ENCODE results near the gene RPS24.
"Not testable (repeated sequence)": the region's sequence is repeated elsewhere in the genome, so short reads cannot be mapped to it uniquely, and the experiment has no call there.

Gene RPS24

DNA sequence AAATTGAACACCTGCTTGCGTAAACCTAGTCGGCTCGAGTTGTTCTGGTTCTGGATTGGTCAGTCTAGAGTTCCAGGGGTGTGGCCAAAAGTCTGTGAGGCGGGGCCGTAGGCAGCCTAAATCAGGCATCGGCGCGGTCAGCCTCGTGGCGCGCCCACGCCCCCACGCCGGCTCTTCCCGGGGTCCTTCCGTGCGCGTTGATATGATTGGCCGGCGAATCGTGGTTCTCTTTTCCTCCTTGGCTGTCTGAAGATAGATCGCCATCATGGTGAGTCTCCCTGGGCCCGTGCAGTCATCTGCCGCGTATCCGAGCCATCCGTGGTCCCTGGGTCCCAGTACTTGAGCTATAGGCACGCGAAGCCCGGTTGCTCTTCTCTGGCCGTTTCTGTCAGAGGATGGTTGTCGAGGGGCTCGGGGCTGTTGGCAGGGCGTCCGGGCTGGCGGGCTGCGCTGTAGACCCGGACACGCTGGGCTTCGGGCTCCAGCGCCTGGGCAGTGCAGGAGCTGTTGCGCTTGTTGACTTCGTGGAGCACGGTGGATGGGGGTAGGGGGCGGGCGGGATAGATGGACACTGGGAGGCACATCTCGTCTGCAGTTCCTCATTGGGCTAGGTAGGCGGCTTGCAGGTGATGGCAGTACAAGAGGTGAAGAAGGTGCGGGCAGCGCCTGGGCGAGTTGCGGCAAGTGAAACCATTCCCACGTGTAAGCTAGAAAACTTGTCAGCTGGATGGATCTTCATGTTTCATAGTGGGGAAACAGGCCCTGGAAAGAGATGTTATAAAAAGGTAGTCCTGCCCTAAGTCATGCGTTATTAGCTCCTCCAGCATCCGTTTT, at the start of gene RPS24:
TSS of gene RPS24 (plus strand) at position 227 of the 834 bp plus-strand sequence. CDS start at position 266, 39 bp downstream.
- DNase-seq (ENCODE audit: low read depth): peak; percentile 91

DNA sequence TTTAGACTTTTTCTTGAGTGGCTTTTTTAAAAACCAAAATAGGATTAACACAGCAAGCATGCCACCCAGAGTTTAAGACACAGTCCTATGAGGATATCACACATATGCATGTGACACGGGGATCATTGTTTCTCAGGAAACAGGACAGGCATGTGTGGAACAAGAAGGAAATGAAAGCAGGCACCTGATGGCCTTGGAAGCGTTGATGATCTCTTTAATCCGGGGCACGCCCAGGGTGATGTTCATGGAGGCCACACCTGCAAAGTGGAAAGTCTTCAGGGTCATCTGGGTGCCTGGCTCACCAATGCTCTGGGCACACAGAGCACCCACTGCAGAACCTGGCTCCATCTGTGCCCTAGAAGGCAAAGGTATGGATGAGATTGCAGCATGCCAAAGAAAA, 48.7 kb upstream of the RPS24 start:
- DNase-seq (ENCODE audit: low read depth): no peak

DNA sequence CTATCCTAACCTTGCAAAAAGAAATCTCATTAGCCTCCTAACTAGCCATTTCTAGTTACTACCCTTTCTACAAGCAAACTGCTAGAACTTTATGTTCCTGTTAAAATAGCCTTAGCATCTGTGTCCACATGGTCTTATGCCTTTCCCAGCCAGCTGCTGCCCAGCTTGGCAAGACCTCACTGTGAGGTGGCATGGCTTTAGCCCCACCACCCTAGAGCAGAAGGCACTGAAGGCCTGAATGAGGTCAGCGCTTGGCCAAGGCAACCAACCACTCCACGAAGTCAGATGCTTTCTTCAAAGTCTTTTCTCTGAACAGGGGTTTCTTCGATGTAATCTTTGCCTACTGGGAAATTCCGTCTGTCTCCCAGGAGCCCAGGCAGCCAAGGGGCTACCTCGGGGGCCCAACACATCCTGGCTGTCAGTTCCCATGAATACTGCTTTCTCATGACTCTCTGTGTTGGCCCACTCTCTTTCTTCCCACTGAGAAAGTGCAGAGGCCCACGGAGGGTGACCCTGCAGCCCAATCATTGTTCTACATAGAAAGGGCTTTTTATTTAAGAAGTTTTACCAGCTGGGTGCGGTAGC, 45.9 kb upstream of the RPS24 start:
- no peak for DNase-seq (ENCODE audit: low read depth)

DNA sequence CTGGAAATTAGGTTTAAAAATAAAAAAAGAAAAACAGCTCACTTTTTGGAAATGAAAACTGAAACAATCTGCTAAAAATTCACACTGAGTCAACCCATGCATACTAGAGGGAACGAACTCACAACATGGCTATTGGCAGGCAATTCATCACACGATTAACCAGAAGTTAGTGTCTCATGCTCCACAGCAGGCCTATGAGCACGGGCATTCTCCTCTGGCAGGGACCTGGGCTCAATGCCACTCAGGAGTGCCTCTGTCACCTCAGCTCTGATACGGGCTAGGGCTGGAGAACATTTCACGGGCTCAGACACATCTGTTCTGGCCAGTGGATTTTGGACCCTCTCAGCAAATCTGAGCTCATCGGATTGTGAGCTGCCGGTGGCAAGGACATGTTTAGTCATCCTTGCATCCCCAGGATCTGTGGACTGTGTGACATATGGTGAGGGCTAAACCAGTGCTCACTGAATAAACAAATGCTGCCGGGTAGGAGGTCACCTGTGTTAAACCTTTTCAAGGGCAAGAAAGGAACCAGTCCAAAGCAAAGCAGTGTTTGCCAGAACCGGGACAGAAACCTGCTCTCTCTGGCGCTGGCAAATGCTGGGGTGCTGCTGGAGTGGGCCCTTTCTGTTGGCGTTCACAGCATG, 44.5 kb upstream of the RPS24 start:
- DNase-seq (ENCODE audit: low read depth): no peak

DNA sequence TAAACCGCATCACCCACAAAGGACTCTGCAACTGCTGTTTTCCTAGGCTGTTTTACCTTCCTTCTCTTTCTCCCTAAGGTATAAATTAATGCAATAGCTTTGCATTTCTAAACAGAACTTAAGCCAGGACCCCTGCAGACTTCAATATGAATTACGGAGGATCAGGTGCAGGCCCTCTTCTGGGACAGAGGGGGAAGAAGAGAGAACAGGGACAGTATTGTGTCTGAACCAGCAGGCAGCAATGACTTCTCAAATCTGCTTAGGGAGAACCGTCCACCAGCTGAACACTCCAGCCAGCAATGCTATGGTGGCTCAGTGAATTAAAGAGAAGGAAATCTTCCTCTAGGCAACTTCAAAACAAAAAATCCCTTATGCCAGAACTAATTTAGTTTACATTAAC, 40.0 kb upstream of the RPS24 start:
- DNase-seq (ENCODE audit: low read depth): no peak

DNA sequence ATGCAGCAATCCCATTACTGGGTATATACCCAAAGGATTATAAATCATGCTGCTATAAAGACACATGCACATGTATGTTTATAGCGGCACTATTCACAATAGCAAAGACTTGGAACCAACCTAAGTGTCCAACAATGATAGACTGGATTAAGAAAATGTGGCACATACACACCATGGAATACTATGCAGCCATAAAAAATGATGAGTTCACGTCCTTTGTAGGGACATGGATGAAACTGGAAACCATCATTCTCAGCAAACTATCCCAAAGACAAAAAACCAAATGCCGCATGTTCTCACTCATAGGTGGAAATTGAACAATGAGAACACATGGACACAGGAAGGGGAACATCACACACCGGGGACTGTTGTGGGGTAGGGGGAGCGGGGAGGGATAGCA, 34.9 kb upstream of the RPS24 start:
- DNase-seq (ENCODE audit: low read depth): not testable (repeated sequence)

DNA sequence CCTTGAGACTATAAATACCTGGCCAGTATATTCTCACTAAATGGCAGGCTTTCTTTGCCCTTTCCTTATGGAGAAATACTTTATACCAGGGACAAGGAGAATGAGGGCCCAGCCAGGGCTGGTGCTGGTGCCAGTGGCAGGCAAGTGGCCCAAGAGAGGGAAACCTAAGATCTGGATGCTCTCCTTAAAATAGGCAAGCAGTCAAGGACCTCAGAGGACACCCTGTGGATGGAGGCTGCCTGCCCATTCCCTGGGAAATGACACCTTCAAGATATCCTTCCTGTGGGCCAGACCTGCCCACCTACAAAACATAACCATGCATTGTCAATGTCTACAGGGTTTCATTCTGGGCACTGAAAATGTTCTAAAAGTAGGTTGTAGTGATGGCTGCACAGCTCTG, 33.5 kb upstream of the RPS24 start:
- DNase-seq (ENCODE audit: low read depth): no peak

DNA sequence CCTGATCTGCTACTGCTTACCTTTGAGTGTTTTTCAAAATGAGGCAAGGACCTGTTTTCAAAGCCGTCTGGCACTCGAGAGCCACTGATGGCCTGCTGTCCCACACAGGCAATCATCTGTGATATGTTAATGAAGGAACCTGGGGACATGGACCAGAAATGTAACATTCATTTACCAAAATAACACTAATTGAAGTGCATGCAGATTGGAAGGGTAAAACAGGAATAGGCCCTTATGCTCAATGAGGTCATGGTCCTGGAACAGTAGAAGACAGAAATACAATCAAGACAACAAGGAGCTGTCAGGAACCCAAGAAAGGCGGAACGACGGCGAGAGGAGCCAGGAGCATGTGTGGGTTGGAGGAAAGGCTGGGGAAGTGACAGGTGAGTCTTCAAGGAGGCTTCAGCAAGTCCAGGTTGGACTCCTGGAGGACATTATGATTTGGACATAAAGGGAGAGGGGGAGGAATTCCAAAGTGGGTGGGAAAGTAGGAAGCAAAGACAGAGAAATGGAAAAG, 32.6 kb upstream of the RPS24 start:
- no peak for DNase-seq (ENCODE audit: low read depth)

DNA sequence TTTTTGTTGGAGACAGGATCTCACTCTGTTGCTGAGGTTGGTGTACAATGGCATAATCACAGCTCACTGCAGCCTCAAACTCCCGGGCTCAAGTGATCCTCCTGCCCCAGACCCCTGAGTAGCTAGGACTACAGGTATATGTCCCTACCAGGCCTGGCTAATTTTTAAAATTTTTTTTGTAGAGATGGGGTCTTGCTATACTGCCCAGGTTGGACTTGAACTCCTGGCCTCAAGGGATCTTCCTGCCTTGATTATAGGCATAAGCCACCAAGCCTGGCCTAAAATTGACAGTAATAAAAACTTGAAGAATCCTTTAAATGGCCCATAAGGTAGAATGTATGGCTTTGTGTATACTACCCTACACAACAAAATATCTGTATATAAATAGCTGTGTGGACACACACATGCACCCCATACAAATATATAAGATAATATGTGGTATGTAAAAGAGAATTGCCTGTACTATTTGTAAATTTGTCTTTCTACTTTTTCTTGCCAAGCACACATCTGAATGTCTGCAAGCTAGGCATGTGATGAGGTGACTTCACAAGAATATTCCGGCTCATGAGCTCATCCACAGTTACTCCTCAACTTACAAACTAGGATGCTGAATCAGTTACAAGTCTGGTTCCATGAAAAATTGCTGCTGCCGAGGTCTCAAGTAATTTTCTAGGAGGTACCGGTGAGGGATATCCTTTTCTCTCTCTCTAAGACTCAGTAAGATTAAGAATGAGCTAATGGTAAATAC, 30.9 kb upstream of the RPS24 start:
- no peak for DNase-seq (ENCODE audit: low read depth)

DNA sequence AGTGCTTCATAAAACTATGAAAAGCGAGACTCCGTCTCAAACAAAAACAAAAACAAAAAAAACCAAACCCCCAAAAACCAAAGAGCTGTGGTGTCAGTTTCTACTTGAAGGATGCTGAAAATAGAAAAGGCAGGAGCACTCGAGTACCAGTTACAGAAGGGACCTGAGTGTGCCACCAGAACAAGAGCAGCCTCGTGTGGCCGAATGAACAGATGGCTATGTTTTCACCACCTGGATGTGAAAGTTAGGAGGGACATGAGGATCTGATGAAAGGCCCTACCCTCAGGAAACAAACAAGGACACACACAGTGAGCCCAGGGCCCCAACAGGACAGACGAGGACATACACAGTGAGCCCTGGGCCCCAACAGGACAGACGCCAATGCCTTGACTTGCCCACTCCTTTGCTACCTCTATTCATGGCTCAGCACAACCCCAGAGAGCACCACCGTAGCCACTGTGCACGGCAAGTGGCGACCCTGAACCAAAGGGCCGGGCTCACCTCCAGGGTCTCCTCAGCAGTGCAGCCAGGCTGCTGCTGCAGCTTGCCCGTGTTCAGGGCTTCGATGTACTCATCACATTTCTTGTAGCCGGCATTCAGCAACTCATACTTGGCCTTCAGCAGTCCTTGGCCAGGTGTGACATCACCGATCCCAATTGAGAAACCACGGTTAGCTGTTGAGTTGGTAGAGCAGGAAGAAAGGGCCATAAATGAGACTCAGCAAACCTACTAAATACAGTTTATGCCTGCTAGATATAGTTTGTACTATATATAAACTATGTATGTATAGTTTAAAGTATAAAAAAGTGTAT, 29.2 kb upstream of the RPS24 start:
- DNase-seq (ENCODE audit: low read depth): no peak

DNA sequence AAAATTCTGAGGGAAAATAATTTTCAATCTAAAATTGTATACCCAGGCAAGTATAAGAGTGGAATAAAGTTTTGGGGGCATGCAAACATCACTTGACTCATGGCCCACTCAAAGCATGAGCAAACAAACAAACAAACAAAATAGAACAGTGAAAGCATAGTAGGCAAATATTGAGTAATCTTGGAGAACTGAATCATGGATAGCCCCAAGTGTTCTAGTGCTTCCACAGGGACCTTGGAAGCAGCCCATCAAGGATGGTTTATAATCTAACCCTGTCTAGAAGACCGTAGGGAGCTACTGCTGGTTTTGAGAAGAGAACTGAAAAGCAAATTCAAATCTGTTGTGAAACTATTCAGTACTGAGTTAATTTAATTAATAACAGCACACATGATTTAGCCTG, 26.5 kb upstream of the RPS24 start:
- no peak for DNase-seq (ENCODE audit: low read depth)

DNA sequence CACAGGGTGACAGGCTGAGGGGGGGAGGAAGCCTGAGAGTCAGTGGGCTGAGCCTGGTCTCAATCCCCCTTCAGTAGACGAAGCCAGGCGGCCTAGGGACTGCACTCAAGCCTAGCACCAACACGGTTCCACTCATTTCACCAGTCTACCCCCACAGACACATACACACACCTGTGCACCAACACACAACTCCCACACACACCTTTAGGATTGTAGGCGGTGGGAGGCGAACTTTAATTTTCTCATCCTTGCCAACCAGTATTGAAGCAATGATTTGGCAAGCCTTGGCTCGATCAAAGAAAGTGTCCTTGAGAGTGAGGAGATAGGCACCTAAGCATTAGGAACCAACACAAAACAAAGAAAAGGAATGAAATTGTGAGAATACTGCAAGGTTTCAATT, 24.0 kb upstream of the RPS24 start:
- DNase-seq (ENCODE audit: low read depth): no peak

DNA sequence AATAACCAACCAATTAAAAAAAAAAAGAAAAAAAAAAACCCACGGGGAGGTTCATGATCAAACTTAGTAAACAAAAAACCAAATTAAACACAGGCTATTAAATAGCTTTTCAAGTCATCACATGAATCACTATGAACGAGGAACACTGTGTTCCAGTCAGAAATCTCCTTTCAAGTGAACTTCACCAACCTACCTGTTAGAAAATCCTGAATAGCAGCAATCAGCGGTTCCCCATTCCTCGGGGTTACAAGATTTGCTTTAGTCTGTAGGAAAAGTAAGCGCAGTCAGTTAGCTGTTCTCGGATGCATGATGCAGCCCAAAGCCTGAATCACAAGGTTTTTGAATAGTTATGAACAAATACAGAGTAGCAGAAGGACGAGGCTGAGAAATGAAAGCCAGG, 23.4 kb upstream of the RPS24 start:
- DNase-seq (ENCODE audit: low read depth): no peak

DNA sequence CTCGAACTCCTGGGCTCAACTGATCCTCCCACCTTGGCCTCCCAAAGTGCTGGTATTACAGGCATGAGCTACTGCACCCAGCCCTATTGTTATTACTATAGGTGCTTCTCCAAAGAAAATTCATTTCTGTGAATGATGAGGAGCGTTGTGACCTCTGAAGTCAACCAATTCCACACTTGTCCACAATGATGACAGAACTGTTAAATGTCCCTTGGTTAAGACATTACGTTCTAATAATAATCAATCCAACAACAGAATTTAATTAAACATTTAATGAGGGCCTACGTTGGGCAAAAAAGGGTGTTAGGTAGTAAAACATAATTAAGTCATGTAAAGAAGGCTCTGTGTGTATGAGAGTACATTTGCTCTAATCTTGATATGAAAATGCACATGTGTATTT, 22.6 kb upstream of the RPS24 start:
- no peak for DNase-seq (ENCODE audit: low read depth)

DNA sequence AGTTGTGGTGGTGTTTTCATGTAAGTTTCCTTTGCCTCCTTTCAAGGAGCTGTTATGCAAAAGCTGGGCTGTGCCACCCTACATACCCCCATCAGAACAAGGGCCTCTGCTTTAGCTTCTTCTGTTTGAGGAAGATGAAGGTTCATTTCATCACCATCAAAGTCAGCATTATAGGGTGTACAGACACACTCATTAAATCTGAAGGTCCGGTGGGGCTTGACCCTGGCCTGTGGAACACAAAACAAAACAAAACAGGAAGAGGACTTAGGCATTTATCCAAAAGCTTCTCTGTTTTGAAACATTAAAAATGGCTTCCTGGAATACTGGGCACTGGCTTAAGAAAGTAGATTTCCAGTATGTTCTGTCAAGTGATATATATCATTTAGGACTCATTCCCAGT, 20.1 kb upstream of the RPS24 start:
- DNase-seq (ENCODE audit: low read depth): no peak

DNA sequence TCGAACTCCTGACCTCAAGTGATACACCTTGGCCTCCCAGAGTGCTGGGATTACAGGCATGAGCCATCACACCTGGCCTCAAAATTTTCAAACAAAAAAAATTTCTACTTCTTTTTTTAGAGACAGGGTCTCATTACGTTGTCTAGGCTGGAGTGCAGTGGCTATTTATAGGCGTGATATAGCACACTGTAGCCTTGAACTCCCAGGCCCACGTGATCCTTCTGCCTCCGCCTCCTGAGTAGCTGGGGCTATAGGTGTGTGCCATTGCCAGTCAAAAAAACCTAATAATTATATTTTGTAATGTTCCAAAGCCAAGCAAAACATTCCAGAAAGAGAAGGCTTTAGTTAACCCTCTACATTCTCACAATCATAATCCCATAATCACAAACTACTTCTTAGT, 18.1 kb upstream of the RPS24 start:
- DNase-seq (ENCODE audit: low read depth): no peak

DNA sequence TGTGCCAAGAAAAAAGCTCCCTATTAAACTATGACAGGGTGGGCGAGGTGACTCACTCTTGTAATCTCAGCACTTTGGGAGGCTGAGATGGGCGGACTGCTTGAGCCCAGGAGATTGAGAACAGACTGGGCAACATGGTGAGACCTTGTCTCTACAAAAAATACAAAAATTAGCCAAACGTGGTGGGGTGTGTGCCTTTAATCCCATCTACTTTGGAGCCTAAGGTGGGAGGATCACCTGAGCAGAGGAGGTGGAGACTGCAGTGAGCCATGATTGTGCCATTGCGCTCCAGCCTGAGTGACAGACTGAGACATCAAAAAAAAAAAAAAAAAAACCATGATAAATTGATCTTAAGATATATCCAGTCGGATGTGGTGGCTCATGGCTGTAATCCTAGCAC, 15.8 kb upstream of the RPS24 start:
- DNase-seq (ENCODE audit: low read depth): no peak

DNA sequence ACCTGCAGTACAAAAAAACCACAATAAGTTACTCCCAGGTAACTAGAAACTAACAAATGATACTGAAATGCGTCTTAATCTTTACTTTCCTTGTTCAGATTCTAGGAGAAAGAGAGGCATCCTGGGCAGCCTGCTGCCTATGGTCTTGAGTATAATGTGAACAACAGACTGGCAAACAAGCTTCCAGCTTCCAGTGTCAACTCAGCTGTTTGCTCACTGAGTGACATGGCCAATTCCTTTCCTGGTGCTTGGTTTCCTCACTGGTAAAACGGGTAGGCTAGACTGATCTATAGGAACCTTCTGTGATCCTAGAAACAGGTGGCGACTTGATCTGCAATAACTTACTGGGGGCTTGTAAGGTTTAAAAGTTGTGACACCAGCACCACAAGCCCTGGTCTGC, 14.4 kb upstream of the RPS24 start:
- DNase-seq (ENCODE audit: low read depth): no peak

DNA sequence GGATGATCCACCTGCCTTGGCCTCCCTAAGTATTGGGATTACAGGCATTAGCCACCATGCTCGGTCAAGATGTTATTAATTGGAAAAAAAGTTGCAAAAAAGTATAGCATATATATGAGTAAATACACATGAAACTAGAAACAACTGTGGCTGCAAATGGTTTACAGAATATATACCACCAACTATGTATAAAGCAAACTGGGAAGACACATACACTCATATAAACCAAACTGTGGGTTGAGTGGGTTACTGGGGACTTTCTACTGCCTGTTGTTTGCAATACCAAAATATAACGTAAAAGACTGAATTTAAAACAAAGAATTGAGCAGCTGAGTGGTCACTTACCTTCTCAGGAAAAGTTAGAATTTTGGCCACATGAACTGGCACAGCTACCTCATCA, 12.5 kb upstream of the RPS24 start:
- no peak for DNase-seq (ENCODE audit: low read depth)

DNA sequence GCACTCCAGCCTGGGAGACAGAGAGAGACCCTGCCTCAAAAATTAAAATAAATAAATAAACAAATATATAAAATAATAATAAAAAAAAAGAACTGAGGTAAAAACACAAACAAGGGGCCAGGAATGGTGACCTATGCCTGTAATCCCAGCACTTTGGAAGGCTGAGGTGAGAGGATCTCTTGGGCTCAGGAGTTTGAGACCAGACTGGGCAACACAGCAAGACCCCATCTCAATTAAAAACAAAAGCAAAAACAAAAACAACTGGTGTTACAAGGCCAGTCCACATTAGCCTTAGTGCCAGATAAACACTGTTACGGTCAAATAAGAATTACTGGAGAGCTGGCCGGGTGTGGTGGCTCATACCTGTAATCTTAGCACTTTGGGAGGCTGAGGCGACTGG, 9.9 kb upstream of the RPS24 start:
- no peak for DNase-seq (ENCODE audit: low read depth)

DNA sequence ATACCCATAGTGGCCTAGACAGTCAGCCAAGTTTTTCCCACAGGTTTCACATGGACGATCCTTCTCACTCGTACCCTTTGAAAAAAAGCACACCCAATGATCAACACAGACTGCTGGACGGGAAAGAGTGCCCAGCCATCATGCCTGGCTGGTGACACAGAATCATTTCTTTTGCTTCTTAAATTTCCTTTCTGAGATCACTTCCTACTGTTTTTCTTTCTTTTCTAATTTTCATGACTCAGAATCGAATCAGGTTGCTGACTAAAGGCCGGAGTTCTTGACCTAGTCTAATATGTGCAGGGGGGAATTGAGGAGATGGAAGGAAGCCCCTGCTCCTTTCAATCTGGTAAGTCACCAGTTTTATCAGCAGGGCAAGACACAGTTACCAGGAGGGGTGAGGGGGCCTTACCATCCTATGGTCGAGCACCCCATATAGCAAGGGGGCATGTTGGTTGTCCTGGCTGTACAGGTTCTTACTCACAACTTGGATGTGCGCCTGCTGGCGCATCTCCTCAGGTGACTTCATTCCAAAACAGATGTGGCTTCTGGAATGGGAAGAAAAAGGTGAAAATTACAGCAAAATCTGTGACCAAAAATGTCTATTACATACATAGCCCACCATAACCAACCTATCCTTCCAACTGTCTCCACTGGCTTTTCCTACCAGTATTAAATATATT, 7.8 kb upstream of the RPS24 start:
- no peak for DNase-seq (ENCODE audit: low read depth)

All from activated T-cell treated with anti-CD3 and anti-CD28 coated beads for 1 hour (primary cell).